GM12801 (cell line): ENCODE data around the gene ASB6.

Experiments
- TF ChIP-seq, protein P1 (sequence below): IDR thresholded peaks from one replicate; pipeline ENCODE4 v1.5.1; 2011; ENCODE audit warnings: control low read depth; ENCODE audit not compliant: insufficient read length; ENCODE audit errors: extremely low read depth

Gene ASB6

DNA sequence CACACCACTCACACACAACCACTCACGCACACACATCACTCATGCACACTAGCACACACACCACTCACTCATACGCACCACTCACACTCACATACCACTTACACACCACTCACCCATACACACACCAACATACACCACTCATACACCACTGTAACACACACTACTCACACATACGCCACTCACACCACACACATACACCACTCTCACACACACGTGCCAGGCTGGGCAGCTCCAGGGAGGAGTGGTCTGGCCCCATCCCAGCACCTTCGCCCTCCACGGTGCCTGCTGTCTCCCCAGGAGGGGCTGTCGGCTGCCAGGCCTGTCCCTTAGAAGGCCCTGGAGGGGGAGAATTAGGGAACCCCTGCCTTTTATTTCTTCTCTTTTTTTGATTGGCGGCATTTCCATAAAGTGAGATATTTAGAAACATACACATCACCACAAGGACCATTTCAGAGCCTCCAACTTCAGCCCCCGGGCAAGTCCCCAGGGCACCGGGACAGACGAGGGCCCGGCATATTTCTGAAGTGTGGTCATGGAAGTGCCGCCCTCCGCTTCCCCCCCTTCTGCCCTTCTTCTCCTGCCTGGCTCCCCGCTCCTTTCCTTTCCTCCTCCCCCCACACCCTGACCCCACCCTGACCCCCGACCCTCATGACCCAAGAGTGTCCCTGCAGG, 6.3 kb upstream of the ASB6 start:
- TF ChIP-seq, protein P1, sequence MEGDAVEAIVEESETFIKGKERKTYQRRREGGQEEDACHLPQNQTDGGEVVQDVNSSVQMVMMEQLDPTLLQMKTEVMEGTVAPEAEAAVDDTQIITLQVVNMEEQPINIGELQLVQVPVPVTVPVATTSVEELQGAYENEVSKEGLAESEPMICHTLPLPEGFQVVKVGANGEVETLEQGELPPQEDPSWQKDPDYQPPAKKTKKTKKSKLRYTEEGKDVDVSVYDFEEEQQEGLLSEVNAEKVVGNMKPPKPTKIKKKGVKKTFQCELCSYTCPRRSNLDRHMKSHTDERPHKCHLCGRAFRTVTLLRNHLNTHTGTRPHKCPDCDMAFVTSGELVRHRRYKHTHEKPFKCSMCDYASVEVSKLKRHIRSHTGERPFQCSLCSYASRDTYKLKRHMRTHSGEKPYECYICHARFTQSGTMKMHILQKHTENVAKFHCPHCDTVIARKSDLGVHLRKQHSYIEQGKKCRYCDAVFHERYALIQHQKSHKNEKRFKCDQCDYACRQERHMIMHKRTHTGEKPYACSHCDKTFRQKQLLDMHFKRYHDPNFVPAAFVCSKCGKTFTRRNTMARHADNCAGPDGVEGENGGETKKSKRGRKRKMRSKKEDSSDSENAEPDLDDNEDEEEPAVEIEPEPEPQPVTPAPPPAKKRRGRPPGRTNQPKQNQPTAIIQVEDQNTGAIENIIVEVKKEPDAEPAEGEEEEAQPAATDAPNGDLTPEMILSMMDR: no peak

DNA sequence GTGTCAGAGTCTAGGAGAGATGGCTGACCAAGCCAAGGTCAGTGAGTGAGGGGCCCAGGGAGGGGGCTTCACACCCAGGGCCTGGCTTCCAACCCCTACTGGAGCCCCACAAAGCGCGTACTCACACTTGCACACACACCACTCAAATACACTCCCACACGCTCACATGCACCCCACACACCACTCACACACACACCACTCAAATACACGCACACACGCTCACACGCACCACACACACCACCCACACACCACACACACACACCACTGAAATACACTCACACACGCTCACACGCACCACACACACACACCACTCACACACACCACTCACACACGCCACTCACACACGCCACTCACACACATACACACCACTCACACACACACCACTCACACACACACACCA, 5.7 kb upstream of the ASB6 start:
- TF ChIP-seq, protein P1: no peak

DNA sequence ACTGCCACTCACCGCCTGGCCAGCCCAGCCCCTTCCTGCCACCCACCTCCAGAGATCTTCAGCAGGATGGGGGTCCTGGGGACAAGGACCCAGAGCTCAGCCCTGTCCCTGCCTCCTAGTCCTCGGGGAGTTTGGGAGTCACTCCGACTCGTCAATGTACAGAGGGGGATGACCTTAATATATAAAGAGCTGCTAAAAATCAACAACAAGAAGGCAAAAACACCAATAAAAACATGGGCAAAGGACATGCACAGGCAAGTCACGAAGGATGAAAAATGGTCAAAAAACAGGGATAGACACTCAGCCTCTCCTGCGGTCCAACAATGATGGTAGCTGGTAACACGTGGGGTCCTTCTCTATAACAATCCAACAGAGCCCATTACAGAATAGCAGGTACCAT, 4.7 kb upstream of the ASB6 start:
- TF ChIP-seq, protein P1: no peak

DNA sequence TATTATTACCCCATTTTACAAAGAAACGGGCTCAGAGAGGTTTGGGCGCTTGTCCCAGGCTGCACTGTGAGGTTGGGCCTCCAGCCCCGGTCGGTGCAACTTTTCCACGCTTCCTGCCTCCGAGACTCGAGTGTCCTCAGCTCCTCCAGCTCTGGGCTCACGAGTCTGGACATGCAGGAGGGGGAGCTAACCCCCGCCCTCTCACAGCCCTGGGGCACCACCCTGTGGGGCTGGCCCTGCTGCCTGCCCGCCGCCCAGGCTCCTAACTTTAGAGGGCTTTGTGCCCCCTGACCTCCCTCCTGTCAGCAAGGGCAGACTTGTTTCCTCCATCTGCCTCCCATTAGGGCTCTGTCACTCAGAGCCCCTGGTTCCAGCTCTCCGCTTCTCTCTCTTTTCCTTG, 4.3 kb upstream of the ASB6 start:
- TF ChIP-seq, protein P1: no peak

DNA sequence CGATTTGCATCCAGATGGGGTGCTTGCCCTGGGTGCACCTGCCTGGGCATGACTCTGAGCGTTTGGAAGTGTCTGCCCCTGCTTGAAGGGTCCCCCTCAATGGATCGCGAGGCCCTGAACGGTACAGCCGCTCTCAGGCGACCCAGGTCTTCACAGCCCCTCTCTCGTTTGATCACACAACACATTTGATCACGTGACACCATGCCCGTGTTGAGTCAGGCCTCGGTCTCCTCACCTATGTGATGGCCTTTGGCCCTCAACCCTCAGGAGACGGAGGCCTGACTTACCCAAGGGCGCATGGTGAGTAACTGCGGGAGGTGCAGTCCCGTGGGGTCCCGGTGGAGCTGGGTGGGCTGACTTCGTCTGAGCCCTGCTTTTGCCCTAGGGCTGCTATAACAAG, 3.0 kb upstream of the ASB6 start:
- TF ChIP-seq, protein P1: no peak

DNA sequence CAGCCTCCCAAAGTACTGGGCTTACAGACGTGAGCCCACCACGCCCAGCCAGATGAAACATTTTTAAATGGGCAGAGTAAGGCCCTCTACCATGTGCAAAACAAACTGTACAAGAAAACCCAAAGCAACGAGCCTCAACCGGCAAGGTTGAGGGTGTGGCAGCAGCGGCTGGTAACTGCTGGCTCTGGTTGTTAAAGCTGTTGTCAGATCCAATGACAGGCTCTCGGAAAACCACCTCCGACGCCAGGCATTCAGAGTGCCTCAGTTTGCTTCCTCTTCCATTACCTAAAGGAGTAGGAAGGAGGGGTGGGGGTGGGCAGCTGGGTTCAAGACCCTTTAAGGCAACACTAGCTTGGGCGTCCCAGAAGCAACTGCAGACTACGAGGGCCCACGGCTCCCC, 2.4 kb upstream of the ASB6 start:
- TF ChIP-seq, protein P1: no peak

DNA sequence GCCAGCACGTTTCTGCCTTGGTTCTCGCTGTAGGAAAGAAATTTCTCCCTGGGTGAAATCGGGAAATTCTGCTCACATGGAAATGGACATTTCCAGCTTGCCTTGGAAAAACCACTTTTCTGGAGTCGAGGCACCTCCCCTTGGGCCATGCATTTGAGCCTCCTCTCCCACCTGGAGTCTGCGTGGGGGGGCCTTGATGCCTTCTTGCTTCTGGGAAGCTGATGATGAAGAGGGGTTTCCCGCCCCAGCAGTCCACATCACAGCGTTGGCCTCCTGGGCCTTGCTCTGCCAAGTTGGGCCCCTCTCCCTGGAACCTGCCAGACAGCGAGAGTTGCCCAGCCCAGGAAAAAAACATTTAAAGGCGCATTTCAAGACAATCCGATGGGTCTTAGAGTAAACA, 1.8 kb upstream of the ASB6 start:
- TF ChIP-seq, protein P1: no peak
